ENCODE data around the gene ZNF493.
A peak's percentile ranks its signal among the peaks of the same experiment; 100 is the strongest.

ZNF493 gene

GRCh38 chr19:21398851-21399250 lies 1.9 kb downstream of the ZNF493 start:
- TF ChIP-seq, protein P1, sequence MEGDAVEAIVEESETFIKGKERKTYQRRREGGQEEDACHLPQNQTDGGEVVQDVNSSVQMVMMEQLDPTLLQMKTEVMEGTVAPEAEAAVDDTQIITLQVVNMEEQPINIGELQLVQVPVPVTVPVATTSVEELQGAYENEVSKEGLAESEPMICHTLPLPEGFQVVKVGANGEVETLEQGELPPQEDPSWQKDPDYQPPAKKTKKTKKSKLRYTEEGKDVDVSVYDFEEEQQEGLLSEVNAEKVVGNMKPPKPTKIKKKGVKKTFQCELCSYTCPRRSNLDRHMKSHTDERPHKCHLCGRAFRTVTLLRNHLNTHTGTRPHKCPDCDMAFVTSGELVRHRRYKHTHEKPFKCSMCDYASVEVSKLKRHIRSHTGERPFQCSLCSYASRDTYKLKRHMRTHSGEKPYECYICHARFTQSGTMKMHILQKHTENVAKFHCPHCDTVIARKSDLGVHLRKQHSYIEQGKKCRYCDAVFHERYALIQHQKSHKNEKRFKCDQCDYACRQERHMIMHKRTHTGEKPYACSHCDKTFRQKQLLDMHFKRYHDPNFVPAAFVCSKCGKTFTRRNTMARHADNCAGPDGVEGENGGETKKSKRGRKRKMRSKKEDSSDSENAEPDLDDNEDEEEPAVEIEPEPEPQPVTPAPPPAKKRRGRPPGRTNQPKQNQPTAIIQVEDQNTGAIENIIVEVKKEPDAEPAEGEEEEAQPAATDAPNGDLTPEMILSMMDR (conservative IDR thresholded peaks at IDR 0.05; ENCODE audit: control insufficient read depth, insufficient read depth, low read depth, low read length), result no peak
- DNase-seq (ENCODE audit: low read depth), result peak; percentile 87

DNA sequence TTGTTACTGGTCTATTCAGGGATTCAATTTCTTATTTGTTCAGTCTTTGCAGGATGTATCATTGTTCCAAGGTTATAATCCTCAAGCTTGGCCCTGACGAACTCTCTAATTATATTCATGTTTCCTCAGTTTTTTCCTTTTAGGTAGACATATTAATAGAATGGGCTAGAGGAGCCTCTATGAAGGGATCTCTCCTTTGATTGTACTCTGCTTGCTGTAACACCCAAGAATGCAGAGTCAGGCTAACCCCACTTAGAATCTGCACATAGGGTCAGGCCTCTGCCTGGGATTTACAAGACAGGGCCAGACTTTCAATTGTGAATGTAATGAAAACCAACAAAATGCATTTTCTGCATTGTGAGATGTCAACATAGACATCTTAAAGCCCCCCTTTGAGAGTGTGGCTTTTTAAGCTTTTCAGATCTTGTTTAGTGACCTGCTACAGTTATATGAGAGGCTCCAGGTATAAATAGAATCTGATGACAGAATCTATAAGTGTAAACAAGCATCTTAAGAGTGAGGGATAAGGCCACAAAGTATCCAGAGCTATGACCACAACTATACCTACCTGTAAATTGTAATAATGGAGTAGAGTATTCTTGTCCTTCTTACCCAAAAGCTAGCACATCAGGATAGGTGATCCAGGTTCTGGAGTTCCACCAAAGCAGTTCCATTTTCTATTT lies 5.5 kb downstream of the ZNF493 start:
- TF ChIP-seq, protein P1 (conservative IDR thresholded peaks at IDR 0.05; ENCODE audit: control insufficient read depth, insufficient read depth, low read depth, low read length), result no peak
- no peak for DNase-seq (ENCODE audit: low read depth)

More at GRCh38 chr19:21398851-21399250, 1.9 kb downstream of the ZNF493 start:
- no peak overlapping the region for H3K4me3 ChIP-seq (ENCODE audit: control insufficient read depth, low read depth, low read length)

DNA sequence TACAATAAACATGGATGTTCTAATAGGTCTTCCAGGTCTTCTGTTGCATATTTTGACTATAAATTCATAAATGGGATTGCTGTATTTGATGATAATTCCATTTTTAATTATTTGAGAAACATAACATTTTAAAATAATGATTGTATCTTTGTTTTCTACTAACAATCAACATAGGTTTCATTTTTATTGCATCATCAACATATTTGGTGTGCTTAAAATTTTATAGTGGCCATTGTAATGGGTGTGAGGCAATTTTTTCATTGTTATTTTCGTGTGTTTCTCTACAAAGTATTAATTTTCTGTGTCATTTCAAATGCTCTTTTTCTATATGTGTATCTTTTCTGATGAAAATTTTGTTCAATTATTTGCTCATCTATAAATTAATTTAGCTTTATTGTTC lies 13.2 kb downstream of the ZNF493 start:
- no peak overlapping the region for H3K4me3 ChIP-seq (ENCODE audit: control insufficient read depth, low read depth, low read length)
- no peak for DNase-seq (ENCODE audit: low read depth)
- TF ChIP-seq, protein P1 (conservative IDR thresholded peaks at IDR 0.05; ENCODE audit: control insufficient read depth, insufficient read depth, low read depth, low read length), result no peak

More for the DNA sequence above, 5.5 kb downstream of the ZNF493 start:
- H3K4me3 ChIP-seq (ENCODE audit: control insufficient read depth, low read depth, low read length), result no peak overlapping the region

GRCh38 chr19:21422244-21422643 lies 25.3 kb downstream of the ZNF493 start:
- no peak overlapping the region for H3K4me3 ChIP-seq (ENCODE audit: control insufficient read depth, low read depth, low read length)
- DNase-seq (ENCODE audit: low read depth), result no peak
- TF ChIP-seq, protein P1 (conservative IDR thresholded peaks at IDR 0.05; ENCODE audit: control insufficient read depth, insufficient read depth, low read depth, low read length), result no peak

DNA sequence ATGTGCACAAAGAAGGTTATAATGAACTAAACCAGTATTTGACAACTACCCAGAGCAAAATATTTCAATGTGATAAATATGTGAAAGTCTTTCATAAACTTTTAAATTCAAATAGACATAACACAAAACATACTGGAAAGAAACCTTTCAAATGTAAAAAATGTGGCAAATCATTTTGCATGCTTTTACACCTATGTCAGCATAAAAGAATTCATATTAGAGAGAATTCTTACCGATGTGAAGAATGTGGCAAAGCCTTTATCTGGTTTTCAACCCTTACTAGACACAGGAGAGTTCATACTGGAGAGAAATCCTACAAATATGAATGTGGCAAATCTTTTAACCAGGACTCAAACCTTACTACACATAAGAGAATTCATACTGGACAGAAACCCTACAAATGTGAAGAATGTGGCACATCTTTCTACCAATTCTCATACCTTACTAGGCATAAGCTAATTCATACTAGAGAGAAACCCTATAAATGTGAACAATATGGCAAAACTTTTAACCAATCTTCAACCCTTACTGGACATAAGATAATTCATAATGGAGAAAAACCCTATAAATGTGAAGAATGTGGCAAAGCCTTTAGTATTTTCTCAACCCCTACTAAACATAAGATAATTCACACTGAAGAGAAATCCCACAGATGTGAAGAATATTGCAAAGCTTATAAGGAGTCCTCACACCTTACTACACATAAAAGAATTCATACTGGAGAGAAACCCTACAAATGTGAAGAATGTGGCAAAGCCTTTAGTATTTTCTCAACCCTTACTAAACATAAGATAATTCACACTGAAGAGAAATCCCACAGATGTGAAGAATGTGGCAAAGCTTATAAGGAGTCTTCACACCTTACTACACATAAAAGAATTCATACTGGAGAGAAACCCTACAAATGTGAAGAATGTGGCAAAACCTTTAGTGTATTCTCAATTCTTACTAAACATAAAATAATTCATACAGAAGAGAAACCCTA lies 26.4 kb downstream of the ZNF493 start:
- TF ChIP-seq, protein P1 (conservative IDR thresholded peaks at IDR 0.05; ENCODE audit: control insufficient read depth, insufficient read depth, low read depth, low read length), result no peak
- no peak overlapping the region for H3K4me3 ChIP-seq (ENCODE audit: control insufficient read depth, low read depth, low read length)
- DNase-seq (ENCODE audit: low read depth), result no peak

DNA sequence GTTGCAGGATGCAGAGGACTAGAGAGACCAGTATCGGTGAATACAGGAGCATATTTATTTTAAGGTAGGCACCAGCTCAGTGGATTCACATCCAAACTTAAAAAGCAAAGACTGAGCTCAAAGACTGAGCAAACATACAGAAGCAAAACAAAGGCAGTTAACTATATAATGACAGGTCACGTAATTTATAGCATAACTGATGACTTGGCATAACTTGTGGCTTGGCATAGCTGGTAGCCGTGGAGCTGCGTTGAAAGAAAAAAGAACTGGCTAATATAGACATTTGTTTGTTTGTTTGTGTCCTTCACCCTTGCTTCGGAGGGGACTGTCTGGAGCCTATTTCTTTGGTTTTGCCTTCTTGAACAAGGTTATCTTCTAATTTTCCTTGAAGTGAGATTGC lies 33.7 kb downstream of the ZNF493 start:
- DNase-seq (ENCODE audit: low read depth), result no peak
- H3K4me3 ChIP-seq (ENCODE audit: control insufficient read depth, low read depth, low read length), result no peak overlapping the region
- TF ChIP-seq, protein P1 (conservative IDR thresholded peaks at IDR 0.05; ENCODE audit: control insufficient read depth, insufficient read depth, low read depth, low read length), result no peak
